ENCODE data around the gene NRTN. TPM values are rescaled to one million over a fixed set of nuclear protein-coding genes. Genes with fewer than 3 reads are reported as not detected.

The NRTN gene
- polyA plus RNA-seq, 3 donors, result not detected

DNA sequence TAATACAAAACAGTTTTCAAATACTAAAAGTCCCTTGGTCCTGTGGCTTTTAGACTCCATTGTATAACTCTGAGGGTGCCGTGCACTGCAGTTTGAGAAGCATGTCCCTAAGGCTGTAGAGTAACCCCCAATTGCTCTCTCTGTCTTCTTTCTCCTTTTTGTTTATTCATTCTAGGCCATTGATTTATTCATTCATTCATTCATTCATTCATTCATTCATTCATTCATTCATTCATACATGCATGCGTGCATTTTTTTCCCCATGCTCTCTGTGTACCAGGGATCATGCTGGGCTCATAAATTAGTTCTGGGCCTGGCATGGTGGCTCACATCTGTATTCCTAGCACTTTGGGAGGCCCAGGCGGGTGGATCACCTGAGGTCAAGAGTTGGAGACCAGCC lies 39.6 kb upstream of the NRTN start:
- no peaks in the 10 kb centered on the region for H3K36me3 Mint-ChIP-seq

DNA sequence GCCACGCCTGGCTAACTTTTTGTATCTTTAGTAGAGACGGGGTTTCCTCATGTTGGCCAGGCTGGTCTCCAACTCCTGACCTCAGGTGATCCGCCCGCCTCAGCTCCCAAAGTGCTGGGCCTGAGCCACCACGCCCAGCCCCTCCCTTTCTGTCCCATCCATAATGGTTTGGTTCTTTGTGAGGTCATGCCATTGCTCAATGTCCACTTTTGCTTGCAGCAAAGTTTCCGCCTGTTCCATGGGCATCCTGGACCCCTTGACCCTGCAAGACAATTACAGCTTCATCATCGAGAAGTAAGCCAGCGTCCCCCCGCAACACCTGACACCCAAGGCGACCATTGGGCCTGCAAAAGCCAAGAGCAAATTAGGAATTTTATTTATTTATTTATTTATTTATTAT lies 36.9 kb upstream of the NRTN start:
- Mint-ChIP-seq H3K9me3 (peaks cover 0 to 4% (median 0%) of the 10 kb centered on the region in 7 donors), H3K27ac (no peak overlapping the region), H3K36me3 (no peaks in the 10 kb centered on the region), H3K4me1 (no peaks in the 10 kb centered on the region), H3K27me3 (ENCODE audit: low read depth in 3 of 3) (peaks cover 4 to 7% (median 5%) of the 10 kb centered on the region in 3 donors), H3K4me3 (no peak overlapping the region)
- Histone ChIP-seq H3K27me3 (ENCODE audit: control insufficient read depth in 2 of 2, insufficient read depth in 2 of 2, low read length in 2 of 2) (no peaks in the 10 kb centered on the region), H3K36me3 (replicated peaks in 1 of 2; ENCODE audit: control insufficient read depth in 1 of 2, insufficient read depth in 2 of 2, low read length in 2 of 2) (no peaks in the 10 kb centered on the region), H3K79me2 (ENCODE audit: insufficient read depth, low read length) (no peaks in the 10 kb centered on the region), H3K27ac (ENCODE audit: low read depth in 1 of 2, low read length in 2 of 2) (no peak overlapping the region), H3K9me3 (replicated peaks in 1 of 2; ENCODE audit: control insufficient read depth in 1 of 2, insufficient read depth in 1 of 2, low read length in 2 of 2) (no peaks in the 10 kb centered on the region), H3K4me1 (ENCODE audit: control insufficient read depth in 1 of 2, insufficient read depth in 2 of 2, low read length in 2 of 2) (no peaks in the 10 kb centered on the region), H3K4me2 (replicated peaks; ENCODE audit: extremely low read depth, low read length, poor library complexity, severe bottlenecking) (no peak overlapping the region), H3K9ac (ENCODE audit: insufficient read depth, low read length, poor library complexity, severe bottlenecking) (no peak overlapping the region), H3K4me3 (replicated peaks in 1 of 3; ENCODE audit: low read depth in 2 of 3, low read length in 3 of 3) (no peak overlapping the region), H4K20me1 (ENCODE audit: insufficient read depth, low read length) (no peaks in the 10 kb centered on the region), H2AFZ (ENCODE audit: insufficient read depth, low read depth, low read length, poor library complexity, severe bottlenecking) (no peak overlapping the region)
- no peak for DNase-seq
- TF ChIP-seq CTCF (IDR thresholded peaks at IDR 0.05), result no peak
- intact Hi-C loops (cut with micrococcal nuclease), result no loop called here
- WGBS (ENCODE audit: insufficient coverage), result 100% methylated on average over 2 of the region's 10 CpGs

More for the DNA sequence above, 39.6 kb upstream of the NRTN start:
- H3K79me2 ChIP-seq (ENCODE audit: insufficient read depth, low read length), result no peaks in the 10 kb centered on the region
- no peak overlapping the region for H3K9ac ChIP-seq (ENCODE audit: insufficient read depth, low read length, poor library complexity, severe bottlenecking)
- H4K20me1 ChIP-seq (ENCODE audit: insufficient read depth, low read length), result no peaks in the 10 kb centered on the region
- no peaks in the 10 kb centered on the region for H3K27me3 ChIP-seq (ENCODE audit: control insufficient read depth in 2 of 2, insufficient read depth in 2 of 2, low read length in 2 of 2)
- H3K9me3 ChIP-seq (replicated peaks in 1 of 2; ENCODE audit: control insufficient read depth in 1 of 2, insufficient read depth in 1 of 2, low read length in 2 of 2), result no peaks in the 10 kb centered on the region
- H3K4me2 ChIP-seq (replicated peaks; ENCODE audit: extremely low read depth, low read length, poor library complexity, severe bottlenecking), result no peak overlapping the region
- no peak overlapping the region for H3K4me3 Mint-ChIP-seq
- H3K36me3 ChIP-seq (replicated peaks in 1 of 2; ENCODE audit: control insufficient read depth in 1 of 2, insufficient read depth in 2 of 2, low read length in 2 of 2), result no peaks in the 10 kb centered on the region
- no peak overlapping the region for H2AFZ ChIP-seq (ENCODE audit: insufficient read depth, low read depth, low read length, poor library complexity, severe bottlenecking)
- intact Hi-C loops (cut with micrococcal nuclease), result no loop called here
- TF ChIP-seq CTCF (IDR thresholded peaks at IDR 0.05), result no peak
- WGBS (ENCODE audit: insufficient coverage), result 100% methylated on average over 1 of the region's 3 CpGs
- peaks cover 0 to 10% (median 1%) of the 10 kb centered on the region in 7 donors for H3K9me3 Mint-ChIP-seq
- H3K4me1 Mint-ChIP-seq, result no peaks in the 10 kb centered on the region
- peaks cover 0 to 10% (median 2%) of the 10 kb centered on the region in 3 donors for H3K27me3 Mint-ChIP-seq (ENCODE audit: low read depth in 3 of 3)
- DNase-seq, result no peak
- no peak overlapping the region for H3K27ac ChIP-seq (ENCODE audit: low read depth in 1 of 2, low read length in 2 of 2)
- no peaks in the 10 kb centered on the region for H3K4me1 ChIP-seq (ENCODE audit: control insufficient read depth in 1 of 2, insufficient read depth in 2 of 2, low read length in 2 of 2)
- H3K27ac Mint-ChIP-seq, result no peak overlapping the region
- no peak overlapping the region for H3K4me3 ChIP-seq (replicated peaks in 1 of 3; ENCODE audit: low read depth in 2 of 3, low read length in 3 of 3)
